Measurements from ENCODE around the gene APRT. TPM values are rescaled to one million over a fixed set of nuclear protein-coding genes. Genes with fewer than 3 reads are reported as not detected.
A peak's percentile ranks its signal among the peaks of the same experiment; 100 is the strongest.

The APRT gene
- total and polyA plus RNA-seq, 9 of the 15 experiments (the other 6 are each of a cell fraction or from before 2014, with no cell fraction given), result 41.7 to 409 (median 146) TPM

- TF ChIP-seq STAT6 (CRISPR knock-in tag; IDR thresholded peaks at IDR 0.05) (no peak), FOXM1 (IDR thresholded peaks at IDR 0.05; ENCODE audit: low read depth) (no peak), FOXM1 (CRISPR knock-in tag; IDR thresholded peaks at IDR 0.05; ENCODE audit: low read depth) (no peak), AFF1 (IDR thresholded peaks at IDR 0.05; ENCODE audit: low read depth in 1 of 2, partially characterized antibody in 2 of 2) (no peak), SOX6 (IDR thresholded peaks at IDR 0.05) (no peak), NELFE (IDR thresholded peaks at IDR 0.05; ENCODE audit: insufficient read depth, insufficient read length) (no peak), SREBF2 (CRISPR knock-in tag; IDR thresholded peaks at IDR 0.05) (no peak), CREB1 (IDR thresholded peaks at IDR 0.05) (peak; percentile 33; the same call in 1 of the 2 replicates), CREB1 (CRISPR knock-in tag; IDR thresholded peaks at IDR 0.05) (no peak), ZNF263 (CRISPR knock-in tag; IDR thresholded peaks at IDR 0.05; ENCODE audit: borderline replicate concordance) (no peak), AFF4 (CRISPR knock-in tag; IDR thresholded peaks at IDR 0.05) (no peak), RBBP5 (IDR thresholded peaks at IDR 0.05; ENCODE audit: borderline replicate concordance, insufficient read depth, low read length, poor library complexity, severe bottlenecking) (no peak), ILF3 (IDR thresholded peaks at IDR 0.05; ENCODE audit: borderline replicate concordance) (no peak)
- TF ChIP-seq, protein P1, sequence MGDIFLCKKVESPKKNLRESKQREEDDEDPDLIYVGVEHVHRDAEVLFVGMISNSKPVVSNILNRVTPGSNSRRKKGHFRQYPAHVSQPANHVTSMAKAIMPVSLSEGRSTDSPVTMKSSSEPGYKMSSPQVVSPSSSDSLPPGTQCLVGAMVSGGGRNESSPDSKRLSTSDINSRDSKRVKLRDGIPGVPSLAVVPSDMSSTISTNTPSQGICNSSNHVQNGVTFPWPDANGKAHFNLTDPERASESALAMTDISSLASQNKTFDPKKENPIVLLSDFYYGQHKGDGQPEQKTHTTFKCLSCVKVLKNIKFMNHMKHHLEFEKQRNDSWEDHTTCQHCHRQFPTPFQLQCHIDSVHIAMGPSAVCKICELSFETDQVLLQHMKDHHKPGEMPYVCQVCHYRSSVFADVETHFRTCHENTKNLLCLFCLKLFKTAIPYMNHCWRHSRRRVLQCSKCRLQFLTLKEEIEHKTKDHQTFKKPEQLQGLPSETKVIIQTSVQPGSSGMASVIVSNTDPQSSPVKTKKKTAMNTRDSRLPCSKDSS (IDR thresholded peaks at IDR 0.05; ENCODE audit: low read depth, partially characterized antibody), result no peak
These were observed 1.4 kb downstream of the APRT start (continued) for GRCh38 chr16:88810166-88810911.
